ENCODE measurements around the gene GPR107.

GPR107 gene

GRCh38 chr9:130060296-130060695 lies 6.6 kb downstream of the GPR107 start:
- no peak for TF ChIP-seq CTCF (IDR thresholded peaks at IDR 0.05; ENCODE audit: low read depth, low read length)
- no peak for DNase-seq (ENCODE audit: extremely low read depth, low read depth)

- no peak for DNase-seq (ENCODE audit: extremely low read depth, low read depth)
- no peak for TF ChIP-seq CTCF (IDR thresholded peaks at IDR 0.05; ENCODE audit: low read depth, low read length)
Measured at GRCh38 chr9:130062750-130063149, 9.0 kb downstream of the GPR107 start.

- DNase-seq (ENCODE audit: extremely low read depth, low read depth) = no peak
- no peak for TF ChIP-seq CTCF (IDR thresholded peaks at IDR 0.05; ENCODE audit: low read depth, low read length)
Measured at GRCh38 chr9:130064621-130065020, 10.9 kb downstream of the GPR107 start.

GRCh38 chr9:130069048-130069447 lies 15.3 kb downstream of the GPR107 start:
- TF ChIP-seq CTCF (IDR thresholded peaks at IDR 0.05; ENCODE audit: low read depth, low read length) = no peak
- DNase-seq (ENCODE audit: extremely low read depth, low read depth) = no peak

GRCh38 chr9:130072515-130073235 lies 19.0 kb downstream of the GPR107 start:
- no peak for DNase-seq (ENCODE audit: extremely low read depth, low read depth)
- TF ChIP-seq CTCF (IDR thresholded peaks at IDR 0.05; ENCODE audit: low read depth, low read length) = no peak

- no peak for DNase-seq (ENCODE audit: extremely low read depth, low read depth)
- TF ChIP-seq CTCF (IDR thresholded peaks at IDR 0.05; ENCODE audit: low read depth, low read length) = no peak
Measured at GRCh38 chr9:130073373-130073772, 19.7 kb downstream of the GPR107 start.

- TF ChIP-seq CTCF (IDR thresholded peaks at IDR 0.05; ENCODE audit: low read depth, low read length) = no peak
- DNase-seq (ENCODE audit: extremely low read depth, low read depth) = no peak
Measured at GRCh38 chr9:130078547-130078946, 24.8 kb downstream of the GPR107 start.

Measured in AG09319 (cell line).